Colonic mucosa (tissue), 4 donors: ENCODE measurements around the gene ADAMTSL1. TPM values are rescaled to one million over a fixed set of nuclear protein-coding genes. Genes with fewer than 3 reads are reported as not detected.

Experiments used
- DNase-seq: peaks from one replicate; pipeline ENCODE4 v3.0.0-alpha.2; 2020
- H3K27ac ChIP-seq: fragments of 200-600 bp; one replicate; pipeline ENCODE4 v1.8.0; 2021
- H3K27me3 ChIP-seq: fragments of 200-600 bp; one replicate; pipeline ENCODE4 v1.8.0; 2021
- H3K36me3 ChIP-seq: fragments of 200-600 bp; one replicate; pipeline ENCODE4 v1.8.0; 2021
- H3K4me1 ChIP-seq: fragments of 200-600 bp; one replicate; pipeline ENCODE4 v1.8.0; 2021; ENCODE audit warnings: mild to moderate bottlenecking
- H3K4me3 ChIP-seq: fragments of 200-600 bp; one replicate; pipeline ENCODE4 v1.8.0; 2021
- H3K9ac ChIP-seq, 2 donors: one replicate each; pipeline ENCODE4 v1.7.0; 2013; ENCODE audit warnings: control low read depth in 2 of 2, low read depth in 2 of 2, low read length in 2 of 2
- H3K9me3 ChIP-seq: fragments of 200-600 bp; one replicate; pipeline ENCODE4 v1.8.0; 2021
- CTCF ChIP-seq: fragments of 200-600 bp; IDR thresholded peaks from one replicate; pipeline ENCODE4 v1.8.0; 2022; ENCODE audit warnings: antibody characterized with exemption, mild to moderate bottlenecking
- intact Hi-C: fragments of 100-400 bp; cut with DNase I; formaldehyde crosslinking; loops from one replicate; pipeline ENCODE4 v1.14.1; 2022
- total RNA-seq, 2 donors: library from RNA; stranded (reverse); fragmentation: NEBNext Ultra II Directional in 1 of 2; extraction: Animal tissue kit (Norgen Biotek cat#: 25700) in 1 of 2; gene quantifications; one replicate each; pipeline ENCODE4 v1.2.1, GENCODE V29; 2021
- donor health status: healthy.
- donor health status: DM: no; HTN: no; CAD: no.
- donor health status: DM: no; HTN: no; CAD: no.

Gene ADAMTSL1
- total RNA-seq, 2 donors from 2014 or later = 10.2 to 14.7 TPM

DNA sequence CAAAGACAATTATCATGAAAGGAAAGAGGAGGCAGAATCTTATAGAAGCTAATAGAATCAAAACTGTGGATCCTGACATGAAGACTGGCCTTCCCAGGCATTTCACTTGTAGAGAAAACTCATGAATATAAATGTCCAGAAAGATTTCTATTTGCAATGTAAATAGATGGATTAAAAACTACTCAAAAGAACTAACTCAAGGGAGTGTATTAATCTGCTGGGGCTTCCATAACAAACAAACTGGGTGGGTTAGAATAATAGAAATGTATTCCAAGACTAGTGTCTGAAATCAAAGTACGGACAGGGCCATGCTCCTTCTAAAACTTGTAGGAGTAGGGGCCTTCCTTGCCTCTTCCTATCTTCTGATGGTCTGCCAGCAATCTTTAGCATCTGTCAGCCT lies 267.4 kb downstream of the ADAMTSL1 start:
- DNase-seq = no peak
- no peak for TF ChIP-seq CTCF
- Histone ChIP-seq H3K27me3 (no peaks in the 10 kb centered on the region), H3K9me3 (no peaks in the 10 kb centered on the region), H3K36me3 (no peaks in the 10 kb centered on the region), H3K9ac (no peak overlapping the region), H3K27ac (no peak overlapping the region), H3K4me3 (no peak overlapping the region), H3K4me1 (no peaks in the 10 kb centered on the region)
- intact Hi-C loops = no loop called here

DNA sequence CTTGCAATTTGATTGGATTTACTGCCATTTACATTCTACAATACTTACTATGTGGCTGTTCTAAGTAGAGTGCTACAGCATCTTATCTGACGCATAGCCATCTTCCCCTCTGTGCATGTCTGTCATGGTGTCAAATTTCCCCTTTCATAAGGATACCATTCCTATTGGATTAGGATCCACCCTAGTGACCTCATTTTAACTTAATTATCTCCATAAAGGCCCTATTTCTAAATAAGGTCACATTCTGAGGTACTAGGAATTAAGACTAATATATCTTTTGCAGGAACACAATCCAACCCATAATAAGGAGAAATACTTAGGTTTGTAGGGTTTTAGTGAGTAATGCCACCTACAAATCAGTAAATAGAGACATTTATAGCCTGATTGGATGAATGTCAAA lies 268.0 kb downstream of the ADAMTSL1 start:
- Histone ChIP-seq H3K27ac (no peak overlapping the region), H3K9ac (no peak overlapping the region), H3K27me3 (no peaks in the 10 kb centered on the region)

GRCh38 chr9:18743421-18743820 lies 269.5 kb downstream of the ADAMTSL1 start:
- TF ChIP-seq CTCF = no peak
- H3K9me3 ChIP-seq = no peaks in the 10 kb centered on the region
- H3K4me1 ChIP-seq = no peaks in the 10 kb centered on the region
- intact Hi-C loops = no loop called here
- no peak overlapping the region for H3K27ac ChIP-seq
- DNase-seq = no peak
- H3K36me3 ChIP-seq = no peaks in the 10 kb centered on the region
- no peaks in the 10 kb centered on the region for H3K27me3 ChIP-seq
- no peak overlapping the region for H3K9ac ChIP-seq
- H3K4me3 ChIP-seq = no peak overlapping the region

More for the DNA sequence above, 268.0 kb downstream of the ADAMTSL1 start:
- intact Hi-C loops = no loop called here
- Histone ChIP-seq H3K9me3 (no peaks in the 10 kb centered on the region), H3K4me3 (no peak overlapping the region), H3K36me3 (no peaks in the 10 kb centered on the region), H3K4me1 (no peaks in the 10 kb centered on the region)
- no peak for DNase-seq
- no peak for TF ChIP-seq CTCF

GRCh38 chr9:18743971-18744370 lies 270.0 kb downstream of the ADAMTSL1 start:
- intact Hi-C loops = no loop called here
- Histone ChIP-seq H3K27me3 (no peaks in the 10 kb centered on the region), H3K4me1 (no peaks in the 10 kb centered on the region), H3K36me3 (no peaks in the 10 kb centered on the region), H3K4me3 (no peak overlapping the region), H3K27ac (no peak overlapping the region), H3K9me3 (no peaks in the 10 kb centered on the region), H3K9ac (no peak overlapping the region)
- TF ChIP-seq CTCF = no peak
- no peak for DNase-seq

GRCh38 chr9:18745710-18746109 lies 271.8 kb downstream of the ADAMTSL1 start:
- Histone ChIP-seq H3K9me3 (no peaks in the 10 kb centered on the region), H3K36me3 (no peaks in the 10 kb centered on the region), H3K4me1 (no peaks in the 10 kb centered on the region), H3K27ac (no peak overlapping the region), H3K4me3 (no peak overlapping the region), H3K9ac (no peak overlapping the region), H3K27me3 (no peaks in the 10 kb centered on the region)
- intact Hi-C loops = no loop called here
- no peak for DNase-seq
- TF ChIP-seq CTCF = no peak

DNA sequence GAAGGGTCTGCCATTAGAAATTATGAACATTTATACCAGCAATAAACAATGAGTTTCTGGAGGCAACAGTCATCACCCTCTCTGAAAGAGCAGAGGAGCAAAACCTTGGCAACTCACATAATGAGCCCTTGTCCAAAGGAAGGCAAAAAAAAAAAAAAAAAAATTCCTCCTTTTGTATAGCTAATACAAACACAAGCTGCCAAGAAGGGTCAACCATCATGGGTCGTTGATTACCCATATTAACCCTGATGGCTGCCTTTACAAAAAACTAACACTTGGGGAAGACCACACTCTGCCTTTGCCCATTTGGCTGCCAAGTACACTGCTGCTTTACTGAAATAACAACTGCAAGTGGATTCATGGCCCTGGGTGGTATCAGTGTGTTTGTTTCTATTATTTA lies 272.7 kb downstream of the ADAMTSL1 start:
- Histone ChIP-seq H3K9me3 (no peaks in the 10 kb centered on the region), H3K27me3 (no peaks in the 10 kb centered on the region), H3K27ac (no peak overlapping the region), H3K4me3 (no peak overlapping the region), H3K36me3 (no peaks in the 10 kb centered on the region), H3K4me1 (no peaks in the 10 kb centered on the region), H3K9ac (no peak overlapping the region)
- TF ChIP-seq CTCF = no peak
- DNase-seq = no peak
- intact Hi-C loops = no loop called here
